Muscle of leg (tissue), 11 donors: ENCODE results near the gene ZEB2. TPM values are rescaled to one million over a fixed set of nuclear protein-coding genes. Genes with fewer than 3 reads are reported as not detected.

ENCODE experiments used
- DNase-seq: peaks from one replicate; pipeline ENCODE4 v3.0.0; 2013
- H3K27ac ChIP-seq: one replicate; pipeline ENCODE4 v1.5.1; 2013; ENCODE audit warnings: mild to moderate bottlenecking, low read length, control low read depth
- H3K27me3 ChIP-seq: one replicate; pipeline ENCODE4 v1.6.1; 2013; ENCODE audit warnings: low read length; ENCODE audit not compliant: control insufficient read depth, insufficient read depth
- H3K36me3 ChIP-seq: one replicate; pipeline ENCODE4 v1.6.1; 2013; ENCODE audit warnings: low read length; ENCODE audit not compliant: control insufficient read depth, insufficient read depth
- H3K4me1 ChIP-seq: one replicate; pipeline ENCODE4 v1.6.1; 2013; ENCODE audit warnings: low read length; ENCODE audit not compliant: control insufficient read depth, insufficient read depth
- H3K4me3 ChIP-seq: one replicate; pipeline ENCODE4 v1.5.1; 2013; ENCODE audit warnings: low read length, control low read depth
- H3K9me3 ChIP-seq: replicated peaks from 2 replicates; pipeline ENCODE4 v1.6.1; 2013; ENCODE audit warnings: low read depth, low read length; ENCODE audit not compliant: control insufficient read depth
- WGBS: methylation state at CpG from one replicate; pipeline ENCODE4 v1.1.5; 2013; ENCODE audit warnings: missing lambda C conversion rate; ENCODE audit not compliant: insufficient coverage; 5-methylcytosine and 5-hydroxymethylcytosine counted together
- polyA plus RNA-seq, 8 donors: library from polyadenylated mRNA; unstranded; fragments of 120-200 nt; gene quantifications; one replicate each; pipeline versions ENCODE4 v1.2.1 to v1.2.3, GENCODE V29; 2013; ENCODE audit warnings: inconsistent platforms in 1 of 8, low replicate concordance in 1 of 8; ENCODE audit not compliant: insufficient read length in 8 of 8, insufficient read depth in 1 of 8
- total RNA-seq: library from RNA; stranded (reverse); fragments of 120-200 nt; gene quantifications from one replicate; pipeline ENCODE4 v1.2.4, GENCODE V29; 2013

Gene ZEB2
- total and polyA plus RNA-seq, 9 donors, result 90.0 to 163 (median 118) TPM

DNA sequence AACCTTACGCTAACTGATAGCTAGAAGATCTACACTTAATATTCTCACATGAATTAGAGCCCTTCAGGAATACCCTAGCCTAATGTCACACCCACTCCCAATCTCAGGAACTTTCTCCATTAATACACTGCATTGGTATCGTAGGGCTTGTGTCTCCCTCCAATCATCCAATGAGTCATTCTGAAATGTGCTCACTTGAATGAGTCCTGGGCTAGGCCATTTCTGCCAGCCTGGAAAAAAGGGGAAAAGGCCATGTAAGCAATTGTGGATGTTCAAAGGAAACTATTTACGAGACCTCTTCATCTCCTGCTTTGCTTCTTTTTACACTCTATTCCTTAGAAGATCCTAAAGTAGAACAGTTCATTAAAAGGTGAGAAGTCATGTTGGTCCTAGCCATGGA lies 18.8 kb downstream of the ZEB2 start:
- no peak overlapping the region for H3K4me3 ChIP-seq
- peaks cover 26% of the 10 kb centered on the region for H3K4me1 ChIP-seq
- no peak for DNase-seq
- H3K9me3 ChIP-seq, result no peaks in the 10 kb centered on the region
- no peaks in the 10 kb centered on the region for H3K27me3 ChIP-seq
- H3K27ac ChIP-seq, result no peak overlapping the region
- H3K36me3 ChIP-seq, result peaks cover 31% of the 10 kb centered on the region
- 100% methylated on average over 1 of the region's 3 CpGs for WGBS

DNA sequence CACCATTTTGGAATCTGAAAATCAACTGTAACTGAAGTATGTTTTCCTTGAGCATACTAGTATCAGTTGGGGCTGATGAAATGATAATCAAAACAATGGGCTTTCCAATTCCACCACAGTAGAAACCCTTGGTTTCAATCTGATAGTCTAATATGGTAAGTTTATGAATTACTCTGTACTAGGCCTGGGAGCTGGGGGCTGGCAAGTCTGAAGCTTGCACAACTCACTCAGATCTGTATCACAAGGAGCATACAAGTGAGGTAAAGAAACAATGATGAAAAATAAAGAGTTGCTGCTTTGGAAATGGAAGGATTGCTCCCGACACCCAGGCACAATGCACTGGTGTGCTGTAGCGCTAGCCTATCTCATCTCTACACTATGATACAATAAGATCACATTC lies 19.4 kb downstream of the ZEB2 start:
- no peaks in the 10 kb centered on the region for H3K27me3 ChIP-seq
- H3K9me3 ChIP-seq, result no peaks in the 10 kb centered on the region
- H3K4me3 ChIP-seq, result no peak overlapping the region
- DNase-seq, result no peak
- 100% methylated on average over 1 of the region's 2 CpGs for WGBS
- H3K36me3 ChIP-seq, result peaks cover 35% of the 10 kb centered on the region
- peaks cover 31% of the 10 kb centered on the region for H3K4me1 ChIP-seq
- H3K27ac ChIP-seq, result no peak overlapping the region

DNA sequence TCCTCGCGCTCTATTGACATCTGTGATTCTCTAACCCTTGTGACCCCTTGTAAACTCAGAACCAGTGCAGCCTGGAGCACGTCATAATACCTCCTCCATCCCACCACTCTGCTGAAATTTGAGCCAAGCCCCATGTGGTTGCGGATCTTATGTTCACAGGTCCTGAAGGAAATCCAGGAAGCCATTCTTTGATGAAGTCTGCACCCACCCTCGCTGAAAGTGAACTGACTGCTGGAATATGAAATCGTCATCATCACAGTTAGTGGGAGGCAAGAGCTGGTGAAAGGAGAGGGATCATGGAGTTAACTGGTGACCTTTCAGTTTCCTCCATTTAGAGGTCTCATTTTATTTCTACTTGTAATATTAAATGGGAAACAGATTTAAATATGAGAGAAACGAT lies 21.6 kb downstream of the ZEB2 start:
- Histone ChIP-seq H3K36me3 (peaks cover 33% of the 10 kb centered on the region), H3K4me1 (peaks cover 21% of the 10 kb centered on the region), H3K27ac (no peak overlapping the region), H3K9me3 (no peaks in the 10 kb centered on the region), H3K27me3 (no peaks in the 10 kb centered on the region), H3K4me3 (no peak overlapping the region)
- WGBS, result 58% methylated on average over 3 of the region's 7 CpGs
- no peak for DNase-seq

DNA sequence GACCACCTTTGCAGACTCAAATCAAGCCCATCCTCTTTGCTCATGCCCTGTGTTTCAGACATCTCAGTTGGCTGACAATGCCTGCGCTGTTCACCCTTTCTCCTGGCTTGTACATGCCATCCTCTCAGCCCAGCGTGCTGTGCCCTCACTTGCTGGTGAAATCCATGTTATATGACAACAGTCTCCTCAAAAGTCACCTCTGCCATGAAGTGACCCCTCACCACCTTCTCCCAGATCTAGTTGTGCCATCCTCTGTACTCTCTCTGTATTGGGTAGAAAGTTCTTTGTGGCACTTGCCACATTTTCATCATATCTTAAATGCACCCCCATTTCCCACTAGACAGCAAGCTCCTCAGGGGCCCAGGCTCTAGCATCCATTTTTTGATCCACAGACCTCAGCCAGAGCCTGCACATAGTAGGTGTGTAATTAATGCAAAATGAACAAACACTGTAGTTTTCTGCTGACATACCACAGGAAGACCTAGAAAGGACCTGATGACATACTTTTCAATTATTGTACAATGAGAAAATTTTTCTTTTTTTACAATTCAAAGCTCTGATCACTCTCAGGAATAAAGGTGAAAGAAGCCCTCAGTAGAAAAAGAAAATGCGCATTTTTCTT lies 22.8 kb downstream of the ZEB2 start:
- peaks cover 33% of the 10 kb centered on the region for H3K36me3 ChIP-seq
- no peaks in the 10 kb centered on the region for H3K27me3 ChIP-seq
- H3K27ac ChIP-seq, result no peak overlapping the region
- H3K4me3 ChIP-seq, result no peak overlapping the region
- no peak for DNase-seq
- H3K9me3 ChIP-seq, result no peaks in the 10 kb centered on the region
- H3K4me1 ChIP-seq, result peaks cover 16% of the 10 kb centered on the region
- WGBS, result 100% methylated on average over 2 of the region's 3 CpGs

DNA sequence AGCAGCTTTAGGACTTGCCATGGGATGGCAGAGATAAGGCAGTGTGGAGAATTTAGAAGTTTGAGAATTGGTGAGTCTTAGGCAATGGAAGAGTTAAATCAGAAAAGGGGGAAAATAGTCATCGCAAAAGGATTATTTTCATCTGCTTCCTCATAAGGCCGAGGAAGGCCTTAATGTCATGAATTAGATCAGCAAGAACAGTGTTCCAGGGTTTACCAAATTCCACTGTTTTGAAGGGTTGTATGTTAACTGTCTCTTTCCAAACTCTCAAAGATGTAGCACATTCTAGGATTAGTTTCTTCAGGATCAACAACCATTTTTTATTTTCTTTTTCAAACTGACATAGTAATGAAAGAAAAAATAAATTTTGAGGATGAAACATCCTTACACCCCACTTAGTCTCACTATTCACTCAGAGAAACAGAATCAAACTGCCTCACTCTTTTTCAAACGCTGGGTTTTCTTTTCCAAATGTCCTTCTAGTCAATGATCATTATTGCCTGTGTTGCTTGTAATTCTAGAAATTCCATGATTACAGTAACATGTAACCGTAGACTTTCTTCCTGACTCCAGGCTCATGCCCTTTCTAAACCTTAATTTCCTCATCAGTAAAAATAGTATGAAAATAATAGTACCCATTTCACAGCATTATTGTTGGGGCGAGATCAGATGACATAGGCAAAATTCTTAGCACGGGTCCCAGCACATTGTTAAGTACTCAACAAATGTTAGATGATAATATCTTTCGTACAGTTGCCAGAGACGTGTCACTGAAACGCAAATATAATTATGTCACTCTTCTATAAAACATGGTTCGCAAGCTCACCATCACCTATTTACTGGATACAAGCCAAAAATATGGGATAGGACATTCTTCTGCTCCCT lies 23.6 kb downstream of the ZEB2 start:
- H3K4me1 ChIP-seq, result peaks cover 16% of the 10 kb centered on the region
- H3K27me3 ChIP-seq, result no peaks in the 10 kb centered on the region
- DNase-seq, result no peak
- peaks cover 30% of the 10 kb centered on the region for H3K36me3 ChIP-seq
- WGBS, result 52% methylated on average over 6 of the region's 10 CpGs
- peak overlapping the region; percentile 38 for H3K27ac ChIP-seq
- no peaks in the 10 kb centered on the region for H3K9me3 ChIP-seq
- no peak overlapping the region for H3K4me3 ChIP-seq

DNA sequence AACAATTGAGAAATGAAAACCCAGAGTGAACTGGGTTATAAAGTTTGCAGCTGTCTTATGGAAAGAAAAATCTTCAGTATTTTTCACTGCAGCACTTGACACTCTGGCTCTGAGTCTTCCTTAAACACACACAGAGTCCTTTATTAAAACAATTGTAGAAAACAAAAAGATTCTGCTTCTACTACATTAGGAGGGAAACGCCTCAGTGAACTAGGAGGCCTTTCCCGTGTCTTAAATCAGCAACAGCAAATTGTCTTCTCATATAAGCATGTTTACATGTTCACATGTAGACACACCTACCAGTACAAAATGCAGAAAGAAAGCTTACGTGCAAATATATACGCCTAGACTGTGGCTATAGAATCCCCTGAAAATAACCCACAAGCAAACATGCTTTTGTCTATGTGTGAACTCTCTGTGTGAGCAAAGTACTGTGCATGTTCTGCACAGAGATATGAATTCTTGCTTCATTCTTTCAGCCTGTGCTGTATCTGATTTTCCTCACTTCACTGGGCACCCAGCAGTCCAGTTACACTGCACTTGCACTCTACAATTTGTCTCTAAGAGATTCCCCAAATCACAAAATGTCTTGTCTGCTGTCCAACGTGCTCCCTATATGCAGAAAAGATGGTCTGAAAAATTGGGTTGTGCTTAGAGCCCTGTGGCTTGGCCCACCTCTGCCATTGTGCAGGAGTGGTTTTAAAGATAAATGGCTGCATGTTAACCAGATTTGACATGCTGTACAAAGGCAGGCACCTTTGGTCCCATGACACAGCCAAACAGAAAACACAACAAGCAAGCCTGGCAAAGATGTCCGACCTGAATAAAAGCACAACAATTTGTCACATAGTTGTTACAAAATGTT lies 24.5 kb downstream of the ZEB2 start:
- Histone ChIP-seq H3K36me3 (peaks cover 28% of the 10 kb centered on the region), H3K27ac (peak overlapping the region; percentile 38), H3K4me1 (peaks cover 16% of the 10 kb centered on the region), H3K27me3 (no peaks in the 10 kb centered on the region), H3K9me3 (no peaks in the 10 kb centered on the region), H3K4me3 (no peak overlapping the region)
- WGBS, result no CpG with 5 or more reads among the region's 6 CpGs
- DNase-seq, result no peak

DNA sequence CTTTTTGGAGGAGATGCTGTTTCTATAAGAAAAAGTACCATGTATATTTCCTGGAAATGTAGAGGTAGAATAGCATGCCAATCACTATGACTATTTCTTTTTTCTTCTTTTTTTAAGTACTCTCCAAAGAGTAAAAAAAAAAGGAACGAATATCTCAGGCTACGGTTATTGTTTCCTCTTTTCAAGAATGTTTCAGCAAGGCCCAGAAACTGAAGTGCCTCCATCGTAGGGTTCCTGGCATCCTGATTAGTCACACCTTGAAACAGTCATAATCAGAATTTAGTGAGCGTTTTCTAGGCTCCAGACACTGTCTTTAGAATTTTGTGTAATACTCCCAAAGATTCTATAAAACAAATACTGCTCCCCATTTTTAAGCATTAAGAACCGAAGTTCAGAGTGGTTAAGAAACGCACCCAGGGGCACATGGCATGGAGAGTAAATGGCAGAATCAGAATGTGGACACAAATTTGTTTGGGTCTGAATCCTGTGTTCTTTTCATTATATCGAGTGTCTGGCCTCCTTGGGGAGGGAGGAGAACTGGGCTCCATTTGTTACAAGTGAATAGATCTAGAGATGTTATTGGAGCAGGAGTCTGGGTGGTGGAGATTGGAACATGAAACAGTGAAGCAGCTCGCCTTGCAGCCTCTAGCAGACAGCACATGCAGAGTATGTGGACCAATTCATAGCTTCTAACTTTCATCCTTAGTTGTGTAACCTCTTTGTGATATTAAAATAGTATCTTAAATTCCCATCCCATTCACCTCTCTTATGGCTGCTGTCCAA lies 26.7 kb downstream of the ZEB2 start:
- H3K9me3 ChIP-seq, result no peaks in the 10 kb centered on the region
- no peak overlapping the region for H3K4me3 ChIP-seq
- peaks cover 18% of the 10 kb centered on the region for H3K4me1 ChIP-seq
- peaks cover 25% of the 10 kb centered on the region for H3K36me3 ChIP-seq
- DNase-seq, result no peak
- H3K27ac ChIP-seq, result no peak overlapping the region
- H3K27me3 ChIP-seq, result no peaks in the 10 kb centered on the region
- WGBS, result 84% methylated on average over 6 of the region's 8 CpGs

DNA sequence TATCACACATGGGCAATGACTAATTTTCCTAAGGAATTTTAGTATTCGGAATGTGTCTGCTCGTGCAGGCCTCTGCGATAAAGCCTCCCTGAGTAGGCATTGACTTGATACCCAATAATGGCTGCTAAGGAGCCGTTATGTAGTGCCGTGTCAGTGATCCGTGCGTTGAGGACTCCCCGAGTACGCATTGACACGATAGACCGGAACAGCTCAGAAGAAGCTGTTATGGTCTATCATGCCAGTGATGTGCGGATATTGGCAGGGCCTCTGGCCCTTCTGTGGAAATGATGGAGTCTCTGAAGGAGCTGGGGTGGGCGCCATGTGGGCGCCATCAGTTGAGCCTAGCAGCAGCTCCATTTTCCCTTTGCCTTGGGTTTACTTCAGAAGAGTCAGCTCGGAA lies 29.1 kb downstream of the ZEB2 start:
- Histone ChIP-seq H3K27ac (no peak overlapping the region), H3K27me3 (no peaks in the 10 kb centered on the region), H3K36me3 (peaks cover 17% of the 10 kb centered on the region), H3K9me3 (no peaks in the 10 kb centered on the region), H3K4me1 (peaks cover 9% of the 10 kb centered on the region), H3K4me3 (no peak overlapping the region)
- WGBS, result 97% methylated on average over 14 of the region's 15 CpGs
- DNase-seq, result no peak

DNA sequence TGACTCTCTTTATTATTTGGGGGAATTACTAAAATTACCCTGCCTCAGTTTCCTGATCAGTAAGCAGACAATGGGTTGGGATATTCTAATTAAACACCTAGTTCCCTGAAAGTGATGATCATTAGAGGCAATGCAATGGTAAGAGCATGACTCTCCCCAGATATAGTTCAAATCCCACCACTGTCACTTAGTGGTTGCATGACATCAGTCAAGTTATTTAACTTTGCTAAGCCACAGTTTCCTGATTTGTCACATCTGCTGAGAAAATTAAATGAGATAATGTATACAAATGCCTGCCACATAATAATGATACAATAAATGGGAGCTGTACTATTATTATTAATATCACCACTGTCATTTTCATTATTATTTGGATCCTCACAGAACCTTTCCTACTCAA lies 29.9 kb downstream of the ZEB2 start:
- no peaks in the 10 kb centered on the region for H3K9me3 ChIP-seq

More for the DNA sequence above, 29.9 kb downstream of the ZEB2 start:
- Histone ChIP-seq H3K36me3 (peaks cover 13% of the 10 kb centered on the region), H3K4me1 (peaks cover 5% of the 10 kb centered on the region), H3K27me3 (no peaks in the 10 kb centered on the region), H3K27ac (no peak overlapping the region), H3K4me3 (no peak overlapping the region)
- no peak for DNase-seq
